ENCODE measurements around the gene APBA1.

DNA sequence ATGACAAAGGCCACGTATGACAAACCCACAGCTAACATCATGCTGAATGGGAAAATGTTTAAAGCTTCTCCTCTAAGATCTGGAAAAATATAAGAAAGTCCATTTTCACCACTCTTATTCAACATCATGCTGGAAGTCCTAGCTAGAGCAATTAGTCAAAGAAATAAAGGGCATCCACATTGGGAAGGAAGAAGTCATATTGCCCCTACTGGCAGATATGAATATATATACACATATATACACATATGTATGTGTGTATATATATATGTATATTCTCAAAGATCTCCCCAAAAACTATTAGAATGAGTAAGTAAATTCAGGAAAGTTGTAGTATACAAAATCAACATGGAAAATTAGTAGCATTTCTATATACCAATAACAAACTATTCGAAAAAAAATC lies 17.1 kb downstream of the APBA1 start:
- TF ChIP-seq, protein P1, sequence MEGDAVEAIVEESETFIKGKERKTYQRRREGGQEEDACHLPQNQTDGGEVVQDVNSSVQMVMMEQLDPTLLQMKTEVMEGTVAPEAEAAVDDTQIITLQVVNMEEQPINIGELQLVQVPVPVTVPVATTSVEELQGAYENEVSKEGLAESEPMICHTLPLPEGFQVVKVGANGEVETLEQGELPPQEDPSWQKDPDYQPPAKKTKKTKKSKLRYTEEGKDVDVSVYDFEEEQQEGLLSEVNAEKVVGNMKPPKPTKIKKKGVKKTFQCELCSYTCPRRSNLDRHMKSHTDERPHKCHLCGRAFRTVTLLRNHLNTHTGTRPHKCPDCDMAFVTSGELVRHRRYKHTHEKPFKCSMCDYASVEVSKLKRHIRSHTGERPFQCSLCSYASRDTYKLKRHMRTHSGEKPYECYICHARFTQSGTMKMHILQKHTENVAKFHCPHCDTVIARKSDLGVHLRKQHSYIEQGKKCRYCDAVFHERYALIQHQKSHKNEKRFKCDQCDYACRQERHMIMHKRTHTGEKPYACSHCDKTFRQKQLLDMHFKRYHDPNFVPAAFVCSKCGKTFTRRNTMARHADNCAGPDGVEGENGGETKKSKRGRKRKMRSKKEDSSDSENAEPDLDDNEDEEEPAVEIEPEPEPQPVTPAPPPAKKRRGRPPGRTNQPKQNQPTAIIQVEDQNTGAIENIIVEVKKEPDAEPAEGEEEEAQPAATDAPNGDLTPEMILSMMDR (IDR thresholded peaks at IDR 0.05): no peak; the same call in 1 of the 2 replicates
- TF ChIP-seq SIN3A (IDR thresholded peaks at IDR 0.05; ENCODE audit: borderline replicate concordance, insufficient read depth, low read depth, low read length): no peak
